OCI-LY3 (cell line): ENCODE measurements around the gene CAPN6.

Experiments
- CTCF ChIP-seq: fragments of 200-600, 300-600 bp; sonication (generic); IDR thresholded peaks from 2 replicates; pipeline ENCODE4 v1.5.1; 2014; ENCODE audit warnings: antibody characterized with exemption, low read length, low read depth
- EZH2phosphoT487 ChIP-seq: fragments of 200-600 bp; shearing (Covaris generic); IDR thresholded peaks from 2 replicates; pipeline ENCODE4 v1.6.1; 2018; ENCODE audit warnings: antibody characterized with exemption, mixed run types, low read depth

- no peak for TF ChIP-seq CTCF
- no peak for TF ChIP-seq EZH2phosphoT487
Measured at GRCh38 chrX:111282139-111282538, 11.9 kb upstream of the CAPN6 start.
